ENCODE data around the gene NARS2.

Gene NARS2

GRCh38 chr11:78429660-78430059 lies 145.0 kb downstream of the NARS2 start:
- Histone ChIP-seq H3K36me3 (no peaks in the 10 kb centered on the region), H3K9me3 (no peaks in the 10 kb centered on the region), H3K4me3 (ENCODE audit: low read depth in 1 of 2, low read length in 1 of 2) (no peak overlapping the region), H3K27ac (peak overlapping the region; percentile 100), H3K27me3 (no peaks in the 10 kb centered on the region), H3K4me1 (ENCODE audit: control insufficient read depth in 1 of 2, insufficient read depth in 1 of 2, low read depth in 1 of 2, low read length in 1 of 2) (peaks cover 58 to 59% of the 10 kb centered on the region in 2 experiments)
- TF ChIP-seq CTCF (IDR thresholded peaks at IDR 0.05): no peak

DNA sequence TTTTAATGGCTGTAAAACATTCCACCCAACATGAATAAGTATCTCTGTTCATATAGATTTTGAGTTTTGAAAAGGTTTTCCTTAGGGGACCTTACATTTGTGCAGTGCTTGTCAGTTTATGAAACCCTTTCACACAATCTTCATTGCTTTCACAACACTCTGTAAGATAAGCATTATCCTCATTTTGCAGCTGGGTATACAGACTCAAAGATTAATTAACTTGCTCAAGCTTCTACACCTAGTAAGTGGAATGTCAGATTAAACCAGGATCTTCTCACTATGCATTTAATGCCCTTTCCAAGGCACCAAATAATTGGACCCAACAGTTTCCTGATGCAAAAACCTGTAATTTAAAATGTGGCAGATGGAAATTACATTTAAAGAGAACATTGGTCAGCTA lies 145.5 kb downstream of the NARS2 start:
- Histone ChIP-seq H3K4me1 (ENCODE audit: control insufficient read depth in 1 of 2, insufficient read depth in 1 of 2, low read depth in 1 of 2, low read length in 1 of 2) (peaks cover 62 to 63% of the 10 kb centered on the region in 2 experiments), H3K27ac (peak overlapping the region; percentile 100)

GRCh38 chr11:78428773-78429172 lies 145.9 kb downstream of the NARS2 start:
- Histone ChIP-seq H3K27me3 (no peaks in the 10 kb centered on the region), H3K9me3 (no peaks in the 10 kb centered on the region), H3K4me3 (ENCODE audit: low read depth in 1 of 2, low read length in 1 of 2) (peak overlapping the region; percentile 53 to 55), H3K4me1 (ENCODE audit: control insufficient read depth in 1 of 2, insufficient read depth in 1 of 2, low read depth in 1 of 2, low read length in 1 of 2) (peaks cover 67 to 68% of the 10 kb centered on the region in 2 experiments), H3K27ac (peak overlapping the region; percentile 100), H3K36me3 (no peaks in the 10 kb centered on the region)
- no peak for TF ChIP-seq CTCF (IDR thresholded peaks at IDR 0.05)

More for the DNA sequence above, 145.5 kb downstream of the NARS2 start:
- H3K9me3 ChIP-seq: no peaks in the 10 kb centered on the region
- no peak for TF ChIP-seq CTCF (IDR thresholded peaks at IDR 0.05)
- H3K27me3 ChIP-seq: no peaks in the 10 kb centered on the region
- H3K4me3 ChIP-seq (ENCODE audit: low read depth in 1 of 2, low read length in 1 of 2): no peak overlapping the region
- H3K36me3 ChIP-seq: no peaks in the 10 kb centered on the region

- Histone ChIP-seq H3K4me3 (ENCODE audit: low read depth in 1 of 2, low read length in 1 of 2) (peak overlapping the region; percentile 53 to 55), H3K36me3 (no peaks in the 10 kb centered on the region), H3K27ac (peak overlapping the region; percentile 100), H3K4me1 (ENCODE audit: control insufficient read depth in 1 of 2, insufficient read depth in 1 of 2, low read depth in 1 of 2, low read length in 1 of 2) (peaks cover 72 to 73% of the 10 kb centered on the region in 2 experiments), H3K27me3 (no peaks in the 10 kb centered on the region), H3K9me3 (no peaks in the 10 kb centered on the region)
- TF ChIP-seq CTCF (IDR thresholded peaks at IDR 0.05): no peak
These were observed 146.4 kb downstream of the NARS2 start for GRCh38 chr11:78428266-78428636.

GRCh38 chr11:78427615-78428265 lies 146.9 kb downstream of the NARS2 start:
- no peak for TF ChIP-seq CTCF (IDR thresholded peaks at IDR 0.05)
- peak overlapping the region; percentile 100 for H3K27ac ChIP-seq
- no peaks in the 10 kb centered on the region for H3K9me3 ChIP-seq
- no peaks in the 10 kb centered on the region for H3K36me3 ChIP-seq
- peak overlapping the region; percentile 53 to 55 for H3K4me3 ChIP-seq (ENCODE audit: low read depth in 1 of 2, low read length in 1 of 2)
- H3K4me1 ChIP-seq (ENCODE audit: control insufficient read depth in 1 of 2, insufficient read depth in 1 of 2, low read depth in 1 of 2, low read length in 1 of 2): peaks cover 77 to 78% of the 10 kb centered on the region in 2 experiments
- no peaks in the 10 kb centered on the region for H3K27me3 ChIP-seq
